ENCODE data around the gene DACT3. TPM values are rescaled to one million over a fixed set of nuclear protein-coding genes. Genes with fewer than 3 reads are reported as not detected.

The DACT3 gene
- polyA plus RNA-seq, 12 donors: 9.8 to 25.7 (median 16.3) TPM; not detected in 1

DNA sequence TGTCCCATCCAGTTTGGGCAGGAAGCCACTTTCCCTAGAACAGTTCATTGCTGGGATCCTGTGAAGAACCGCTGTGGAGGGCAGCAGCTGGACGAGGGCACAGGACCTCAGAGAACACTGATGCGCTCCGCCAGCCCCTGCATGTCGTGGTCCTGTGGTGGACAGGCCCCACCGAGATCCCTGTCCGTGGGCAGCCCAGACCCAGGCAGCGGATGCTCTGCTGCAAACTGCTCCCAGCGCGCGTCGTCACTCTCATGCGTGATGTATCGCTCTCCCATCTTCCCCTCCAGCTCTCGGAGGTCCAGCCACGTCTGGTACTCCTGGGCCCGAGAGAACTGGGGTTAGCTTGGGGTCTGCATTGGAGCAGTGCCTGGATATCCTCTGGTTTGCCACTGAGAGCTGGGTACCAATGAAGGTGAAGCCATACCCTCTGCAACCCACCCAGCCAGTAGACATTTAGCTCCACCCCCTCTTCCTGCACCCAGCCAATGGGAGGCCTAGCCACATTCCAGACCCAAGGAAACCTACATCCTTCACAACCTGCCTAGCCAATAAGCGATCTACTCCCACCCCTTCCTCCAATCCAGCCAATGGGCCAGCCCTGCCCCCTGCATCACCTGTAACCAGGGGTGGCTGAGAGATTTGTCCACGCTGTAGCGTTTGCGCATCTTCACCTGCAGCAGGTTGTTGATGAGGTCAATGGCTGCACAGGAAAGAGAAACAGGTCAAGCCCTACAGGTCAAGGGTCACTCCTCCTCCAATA, 13.6 kb upstream of the DACT3 start:
- DNase-seq: no peak

DNA sequence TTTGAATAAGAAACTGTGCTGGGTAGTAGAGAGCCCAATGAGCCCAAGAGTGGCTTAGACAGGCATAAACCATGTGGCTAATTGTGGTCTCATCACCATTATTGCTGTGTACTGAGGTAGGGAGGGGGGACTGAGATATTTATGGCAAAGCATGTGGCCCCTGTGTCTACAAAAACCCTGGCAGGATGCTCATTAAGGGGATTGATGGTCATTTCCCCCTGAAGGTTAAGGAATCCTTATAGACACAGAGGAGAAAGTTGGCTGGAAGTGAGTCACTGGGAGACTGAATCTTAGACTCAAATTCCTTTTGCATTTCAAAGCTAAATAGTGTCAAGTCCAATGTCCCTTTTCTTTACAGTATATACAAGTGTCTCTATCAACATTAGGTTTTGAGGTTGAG, 9.8 kb upstream of the DACT3 start:
- no peak for DNase-seq

DNA sequence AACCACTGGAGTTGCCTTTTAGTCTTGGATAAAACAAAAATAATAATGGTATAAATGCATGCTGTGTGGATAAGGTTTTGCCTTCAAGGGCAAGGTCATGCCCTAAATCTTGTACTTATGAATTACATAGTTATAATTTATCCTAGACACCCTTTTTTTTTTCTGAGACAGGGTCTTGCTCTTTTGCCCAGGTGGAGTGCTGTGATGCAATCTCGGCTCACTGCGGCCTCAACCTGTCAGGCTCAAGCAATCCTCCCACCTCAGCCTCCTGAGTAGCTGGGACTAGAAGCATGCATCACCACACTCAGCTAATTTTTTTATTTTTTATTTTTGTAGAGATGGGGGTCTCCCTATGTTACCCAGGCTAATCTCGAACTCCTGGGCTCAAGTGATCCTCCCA, 7.7 kb upstream of the DACT3 start:
- DNase-seq: no peak

DNA sequence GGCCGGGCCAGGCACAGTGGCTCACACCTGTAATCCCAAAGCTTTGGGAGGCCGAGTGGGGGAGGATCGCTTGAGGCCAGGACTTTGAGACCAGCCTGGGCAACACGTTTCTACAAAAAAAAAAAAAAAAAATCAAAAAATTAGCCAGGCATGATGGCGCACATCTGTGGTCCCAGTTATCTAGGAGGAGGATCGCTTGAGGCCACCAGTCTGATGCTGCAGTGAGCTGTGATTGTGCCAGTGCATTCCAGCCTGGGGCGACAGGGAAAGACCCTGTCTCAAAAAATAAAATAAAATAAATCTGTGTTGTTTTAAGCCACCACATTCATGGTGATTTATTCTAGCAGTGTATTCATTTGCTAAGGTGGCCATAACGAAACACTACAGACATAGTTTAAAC, 4.1 kb upstream of the DACT3 start:
- no peak for DNase-seq

DNA sequence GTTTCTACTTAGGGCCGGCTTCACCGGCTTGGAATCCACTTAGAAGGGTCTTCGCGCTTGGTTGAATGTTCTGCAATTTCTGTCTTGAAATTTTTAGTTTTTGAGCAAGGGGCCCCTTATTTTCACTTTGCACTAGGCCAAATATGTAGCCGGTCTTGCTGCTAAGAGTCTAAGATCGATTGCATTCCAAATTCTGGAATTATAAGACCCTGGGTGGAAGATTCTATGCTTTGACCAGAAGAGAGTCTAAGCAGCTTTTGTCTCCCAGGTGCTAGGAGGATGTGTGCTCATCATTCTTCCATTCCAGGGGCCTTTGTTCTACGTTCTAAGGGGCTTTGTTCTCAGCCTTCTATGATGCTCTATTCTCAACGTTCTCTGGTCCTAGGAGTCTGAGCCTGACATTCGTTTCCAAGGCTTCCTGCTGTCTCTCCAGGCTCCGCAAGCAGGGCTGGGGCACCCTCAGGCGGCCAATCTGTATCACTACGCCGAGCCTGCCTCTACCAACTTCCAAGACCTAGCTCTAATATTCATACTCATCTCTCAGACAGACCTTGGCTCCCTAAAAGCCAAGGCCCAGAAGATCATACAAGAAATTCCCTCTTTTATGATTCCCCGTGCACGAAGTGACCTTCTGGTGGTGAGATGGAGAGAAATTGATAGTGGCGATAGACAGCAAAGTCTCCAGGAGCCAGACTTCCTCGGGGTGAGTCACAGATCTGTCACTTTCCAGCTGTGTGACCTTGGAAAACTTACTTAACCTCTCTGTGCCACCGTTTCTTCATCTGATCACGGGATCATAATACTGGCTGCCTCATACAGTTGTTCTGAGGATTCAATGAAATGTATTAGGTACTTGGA, 982 bp upstream of the DACT3 start:
- DNase-seq: peak; percentile 87

DNA sequence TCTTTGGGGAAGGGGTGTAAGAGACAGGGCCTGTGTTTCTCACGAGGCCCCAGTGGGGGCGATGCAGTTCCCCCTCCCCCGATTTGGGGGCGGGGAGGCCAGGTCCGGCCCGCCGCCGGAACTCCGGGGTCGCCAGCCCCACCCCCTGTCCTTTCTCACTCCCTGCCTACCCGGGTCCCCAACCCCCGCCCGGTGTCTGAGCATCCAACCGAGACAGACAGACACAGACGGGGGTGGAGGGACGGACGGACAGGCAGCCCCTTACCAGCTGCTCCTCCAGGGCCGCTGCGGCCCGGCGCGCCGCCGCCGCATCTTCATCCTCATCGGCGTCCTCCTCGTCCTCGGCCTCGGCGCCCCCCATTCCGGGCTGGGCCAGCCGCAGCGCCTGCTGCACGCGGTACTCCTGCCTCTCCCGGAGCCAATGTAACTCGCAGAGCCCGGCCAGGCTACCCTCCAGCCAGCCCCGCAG, 397 bp downstream of the DACT3 start:
- peak; percentile 35 for DNase-seq

DNA sequence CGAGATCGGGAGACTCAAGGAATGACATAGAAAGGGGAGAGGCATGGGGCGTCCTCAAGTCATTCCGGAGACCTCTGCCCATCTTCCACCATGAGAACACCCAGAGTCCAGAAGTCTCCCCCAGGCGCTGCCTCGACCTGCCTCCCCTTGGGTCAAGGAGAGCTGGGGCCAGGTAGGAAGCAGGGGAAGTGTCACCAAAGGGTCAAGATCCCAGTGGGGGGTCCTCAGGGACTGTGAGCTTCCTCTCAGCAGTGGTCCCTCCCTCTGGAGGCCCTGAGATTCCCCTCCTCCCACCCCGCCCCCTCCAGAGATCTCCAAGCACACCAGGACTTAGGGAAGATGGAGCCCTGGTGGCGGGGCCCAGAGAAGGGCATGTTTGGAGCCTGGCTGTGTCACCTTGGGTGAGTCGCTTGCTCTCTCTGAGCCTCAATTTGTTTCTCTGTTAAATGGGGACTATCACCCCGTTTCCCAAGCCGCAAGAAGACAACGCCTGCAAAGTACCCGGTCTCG, 919 bp downstream of the DACT3 start:
- peak; percentile 44 for DNase-seq

DNA sequence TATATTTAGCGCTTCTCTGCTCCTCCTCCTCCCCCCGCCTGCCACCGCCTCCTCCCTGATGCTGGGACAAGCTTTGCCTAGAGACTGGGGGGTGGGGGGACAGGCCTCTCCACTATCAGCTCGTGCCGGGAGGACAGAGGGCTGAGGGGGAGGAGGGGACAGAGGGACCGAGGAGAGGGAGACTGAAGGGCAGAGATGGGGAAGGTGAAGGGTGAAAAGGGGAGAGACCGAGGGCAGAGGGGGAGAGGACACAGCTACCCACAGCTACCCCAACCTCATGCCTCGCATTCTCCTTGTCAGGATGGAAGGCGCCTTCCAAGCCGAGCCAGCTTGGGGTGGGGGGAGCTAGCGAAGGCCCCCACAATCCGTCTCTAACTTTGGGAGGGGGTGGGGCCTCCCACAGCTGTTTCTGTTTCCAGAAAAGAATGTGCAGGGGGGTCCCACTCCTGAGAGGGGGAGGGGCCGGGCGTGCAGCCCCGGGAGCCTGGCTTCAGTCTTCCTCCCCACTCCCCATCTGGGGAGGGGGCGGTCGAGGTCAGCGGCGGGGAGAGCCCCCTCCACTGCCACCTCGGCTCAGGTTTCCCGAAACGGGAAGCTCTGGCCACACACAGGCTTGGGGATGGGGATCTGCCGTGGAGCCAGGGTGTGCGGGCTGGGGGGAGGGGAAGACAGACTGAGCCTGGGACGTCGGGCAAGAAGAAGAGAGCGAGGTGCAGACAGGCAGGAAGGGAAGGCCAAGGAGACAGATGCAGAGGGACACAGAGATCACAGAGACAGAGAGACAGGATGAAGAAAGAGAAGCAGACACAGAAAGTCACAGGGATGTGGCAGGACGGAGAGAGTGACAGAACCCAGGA, 1.6 kb downstream of the DACT3 start:
- DNase-seq: peak; percentile 49

DNA sequence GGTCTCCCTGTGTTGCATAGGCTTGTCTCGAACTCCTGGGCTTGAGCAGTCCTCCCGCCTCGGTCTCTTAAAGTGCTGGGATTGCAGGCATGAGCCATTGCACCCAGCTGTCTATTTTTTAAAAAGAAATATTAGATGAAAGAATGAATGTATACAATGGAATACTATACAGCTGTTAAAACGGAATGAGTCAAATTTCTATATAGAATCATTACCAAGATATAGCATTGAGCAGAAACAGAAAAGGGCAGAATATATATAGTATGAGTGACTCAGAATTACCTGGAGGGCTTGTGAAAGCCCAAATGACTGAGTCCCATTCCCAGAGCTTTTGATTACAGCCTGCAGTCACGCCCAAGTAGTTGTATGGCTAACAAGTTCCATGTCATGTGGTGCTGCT, 4.4 kb downstream of the DACT3 start:
- DNase-seq: no peak

DNA sequence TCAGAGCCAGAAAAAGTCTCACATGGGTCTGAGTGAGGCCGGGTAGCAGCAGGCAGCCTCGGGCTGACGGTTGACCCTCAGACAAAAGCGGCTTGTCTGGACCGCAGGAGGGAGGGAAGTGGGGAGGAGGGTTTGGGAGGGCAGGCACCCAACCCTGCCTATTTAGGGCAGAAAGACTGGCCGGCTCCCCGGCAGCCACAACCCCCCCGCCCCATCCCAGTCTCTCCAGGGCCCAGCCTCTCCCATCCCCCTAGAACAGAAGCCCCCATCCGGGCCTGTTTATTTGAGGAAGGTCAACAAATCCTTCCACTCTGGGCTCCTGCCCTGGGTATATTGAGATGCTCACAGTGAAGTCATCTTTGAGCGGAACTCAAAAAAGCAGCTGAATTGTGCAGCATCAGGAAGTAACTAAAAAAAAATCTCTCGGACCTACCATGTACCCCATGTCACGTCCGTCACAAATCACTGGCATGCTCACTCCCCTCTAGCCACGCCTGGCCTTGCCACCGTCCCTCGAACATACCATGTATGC, 6.3 kb downstream of the DACT3 start:
- no peak for DNase-seq

DNA sequence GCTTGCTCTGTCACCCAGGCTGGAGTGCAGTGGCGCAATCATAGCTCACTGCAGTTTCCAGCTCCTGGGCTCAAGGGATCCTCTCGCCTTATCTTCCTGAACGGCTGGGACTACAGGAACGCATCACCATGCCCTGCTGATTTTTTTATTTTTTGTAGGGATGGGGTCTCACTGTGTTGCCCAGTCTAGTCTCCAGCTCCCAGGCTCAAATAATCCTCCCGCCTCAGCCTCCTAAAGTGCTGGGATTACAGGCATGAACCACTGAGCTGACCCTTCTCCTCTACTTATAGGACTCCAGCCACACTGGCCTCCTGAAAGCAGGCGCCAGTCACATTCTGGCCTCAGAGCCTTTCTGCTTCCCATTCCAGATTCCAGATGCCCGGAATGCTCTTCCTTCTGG, 10.5 kb downstream of the DACT3 start:
- DNase-seq: no peak

DNA sequence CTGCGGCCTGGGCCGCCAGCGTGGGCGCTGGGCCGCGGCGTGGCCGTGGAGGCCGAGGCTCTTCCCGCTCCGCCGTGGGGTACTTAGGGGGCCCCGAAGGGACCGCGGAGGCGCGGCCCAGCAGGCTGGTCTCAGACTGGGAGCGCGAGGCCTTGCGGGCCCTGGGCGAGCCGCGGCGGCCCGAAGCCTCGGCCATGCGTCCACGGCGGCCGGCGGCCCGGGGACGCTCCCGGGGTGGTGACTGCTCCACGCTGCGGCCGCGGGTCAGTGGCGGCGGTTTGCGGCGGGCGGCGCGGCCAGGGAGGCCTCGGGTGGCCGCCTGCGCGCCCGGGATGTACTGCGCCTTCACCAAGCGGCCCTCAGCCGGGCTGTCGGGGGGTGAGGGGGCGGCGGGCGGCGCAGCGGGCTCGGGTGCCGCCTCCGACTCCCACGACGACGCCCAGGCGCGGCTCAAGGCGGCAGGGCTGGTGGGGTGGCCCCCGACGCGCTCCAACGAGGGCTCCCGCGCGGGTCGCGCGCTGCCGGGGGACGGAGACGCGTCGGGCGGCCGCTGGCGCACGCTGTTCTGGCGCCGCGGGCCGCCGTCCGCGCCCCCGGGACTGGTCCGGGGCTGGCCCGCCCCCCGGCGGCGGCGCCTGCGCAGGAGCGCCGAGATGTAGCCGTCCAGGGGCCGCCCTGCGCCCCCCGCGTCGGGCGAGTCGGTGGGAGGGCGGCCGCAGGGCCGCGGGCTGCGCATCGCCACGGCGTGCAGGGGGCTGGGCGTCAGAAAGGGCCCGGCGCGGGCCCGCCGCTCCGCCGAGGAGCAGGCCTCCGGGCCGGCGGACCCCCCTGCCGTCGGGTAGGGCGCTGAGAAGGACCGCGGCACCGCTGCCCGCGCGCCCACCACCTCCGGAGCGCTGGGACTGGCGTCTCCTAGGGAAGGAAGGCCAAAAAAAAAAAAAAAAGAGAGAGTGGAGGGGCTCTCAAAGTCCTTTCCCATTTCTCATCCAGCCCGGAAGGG, 11.7 kb downstream of the DACT3 start:
- DNase-seq: no peak

DNA sequence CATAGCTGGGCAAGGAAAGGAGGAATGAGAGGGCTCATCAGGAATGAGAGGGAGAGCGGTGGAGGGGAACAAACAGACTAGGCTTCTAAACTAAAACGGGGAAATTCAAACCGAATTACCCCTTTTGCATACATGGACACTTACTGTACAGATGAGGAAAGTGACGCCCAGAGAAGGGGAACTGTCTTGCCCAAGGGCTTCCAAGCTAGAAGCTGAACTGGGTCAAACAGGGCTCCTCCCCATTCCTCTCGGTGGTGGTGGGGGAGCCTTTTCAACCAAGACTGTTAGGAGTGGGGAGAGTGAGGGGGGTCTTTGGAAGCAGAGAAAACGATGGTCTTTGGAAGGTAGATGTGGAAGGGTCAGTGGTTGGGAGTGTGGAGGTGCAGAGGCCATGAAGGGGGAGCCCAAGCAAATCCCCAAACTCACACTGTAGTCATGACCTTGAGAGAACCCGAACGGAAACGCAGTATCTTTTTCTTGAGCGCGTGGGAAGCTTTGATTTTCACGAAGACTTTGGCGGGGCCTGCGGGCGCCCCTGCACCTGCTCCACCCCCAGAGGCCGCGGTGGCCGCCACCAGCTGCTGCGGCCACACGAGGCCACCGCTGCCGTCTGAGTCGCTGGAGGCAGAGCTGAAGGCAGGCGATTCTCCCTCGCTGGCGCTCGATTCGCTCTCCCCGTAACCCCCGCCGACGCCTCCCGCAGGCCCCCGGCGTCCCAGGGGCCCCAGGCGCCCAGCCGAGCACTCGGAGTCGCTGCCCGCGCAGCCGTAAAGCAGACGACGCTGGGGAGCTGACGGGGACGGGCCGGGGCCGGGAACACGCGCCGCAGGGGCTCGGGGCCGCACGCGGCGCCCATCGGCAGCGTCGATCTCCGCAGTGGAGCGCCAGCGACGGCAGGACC, 12.7 kb downstream of the DACT3 start:
- DNase-seq: no peak

DNA sequence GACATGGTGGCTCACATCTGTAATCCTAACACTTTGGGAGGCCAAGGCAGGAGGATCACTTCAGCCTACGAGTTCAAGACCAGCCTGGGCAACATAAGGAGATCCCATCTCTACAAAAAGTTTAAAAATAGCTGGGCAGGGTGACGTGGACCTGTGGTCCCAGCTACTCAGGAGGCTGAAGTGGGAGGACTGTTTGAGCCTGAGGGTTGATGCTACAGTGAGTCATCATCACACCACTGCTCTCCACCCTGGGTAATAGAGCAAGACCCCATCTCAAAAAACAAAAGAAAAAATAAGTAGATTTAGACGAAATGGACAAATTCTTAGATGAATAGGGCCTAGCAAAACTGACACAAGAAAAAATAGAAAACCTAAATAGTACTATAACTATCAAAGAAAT, 14.6 kb downstream of the DACT3 start:
- no peak for DNase-seq

DNA sequence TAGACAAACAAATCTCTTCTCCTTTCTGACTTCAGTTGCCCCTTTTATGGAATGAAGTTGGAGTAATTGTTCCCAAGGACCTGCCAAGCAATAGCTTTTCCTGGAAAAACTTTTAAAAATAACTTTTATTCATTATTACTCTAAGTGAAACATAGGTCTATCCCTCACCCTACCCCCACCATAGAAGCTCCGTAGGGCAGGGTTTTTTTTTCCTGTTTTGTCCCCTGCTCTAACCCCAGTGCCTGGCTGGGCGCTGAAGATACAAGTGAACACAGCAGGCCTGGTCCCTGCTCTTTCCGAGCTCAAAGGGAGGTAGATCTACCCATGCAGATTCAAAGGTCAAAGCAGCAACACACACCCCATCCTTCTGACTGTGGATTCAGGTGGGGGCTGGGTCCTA, 16.3 kb downstream of the DACT3 start:
- no peak for DNase-seq

DNA sequence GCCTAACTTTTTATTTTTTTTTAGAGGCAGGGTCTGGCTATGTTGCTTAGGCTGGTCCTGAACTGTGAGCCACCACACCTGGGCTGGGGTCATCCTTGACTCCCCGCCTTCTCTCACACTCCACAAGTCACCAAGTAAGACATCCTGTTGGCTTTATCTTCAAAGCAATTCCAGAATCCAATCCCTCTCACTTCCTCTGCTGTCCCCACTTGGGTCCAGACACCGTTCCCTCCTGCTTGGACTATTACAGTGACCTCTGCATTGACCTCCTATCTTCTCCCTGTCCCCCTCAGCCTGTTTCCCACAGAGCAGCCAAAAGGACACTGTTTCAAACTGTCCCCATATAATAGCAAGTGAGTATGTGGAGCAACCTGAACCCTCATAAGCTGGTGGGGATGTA, 20.3 kb downstream of the DACT3 start:
- no peak for DNase-seq

DNA sequence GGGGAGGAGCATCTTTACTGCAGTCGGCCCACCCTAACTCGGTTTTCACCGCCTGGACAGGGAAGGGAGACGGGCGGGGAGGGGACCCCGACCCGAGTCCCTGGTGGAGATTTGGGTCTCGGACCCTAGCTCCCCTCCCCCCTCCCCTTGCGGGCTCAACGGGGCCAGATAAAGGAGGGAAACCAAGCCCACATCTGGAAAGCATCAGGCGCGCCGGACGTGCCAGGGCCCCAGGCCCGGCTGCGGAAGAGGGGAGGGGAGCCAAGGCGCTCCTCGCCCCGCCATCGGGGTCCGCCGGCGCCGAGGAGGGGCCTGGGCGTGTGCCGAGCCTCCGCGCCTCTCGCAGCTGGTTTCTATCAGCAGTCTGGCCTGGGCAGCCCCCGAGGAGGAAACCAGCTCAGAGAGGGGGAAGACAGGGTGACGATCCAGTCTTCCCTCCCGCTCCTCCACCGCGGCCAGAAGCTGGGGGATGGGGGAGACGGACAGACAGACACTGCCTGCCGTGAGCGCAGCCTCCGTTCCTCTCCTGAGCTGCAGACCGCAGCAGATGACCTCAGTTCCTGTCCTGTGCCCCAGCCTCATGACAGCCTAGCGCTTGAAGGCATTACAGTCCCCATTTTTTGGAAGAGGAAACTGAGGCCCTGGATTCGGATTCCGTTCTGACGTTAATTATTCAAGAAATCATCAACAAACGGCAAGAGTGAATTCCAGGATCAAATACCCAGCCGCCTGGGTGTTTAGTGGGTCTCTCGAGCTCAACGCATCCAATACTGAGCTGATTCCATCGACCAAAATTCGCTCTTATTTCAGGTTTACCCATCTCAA, 21.4 kb downstream of the DACT3 start:
- DNase-seq: peak; percentile 88

DNA sequence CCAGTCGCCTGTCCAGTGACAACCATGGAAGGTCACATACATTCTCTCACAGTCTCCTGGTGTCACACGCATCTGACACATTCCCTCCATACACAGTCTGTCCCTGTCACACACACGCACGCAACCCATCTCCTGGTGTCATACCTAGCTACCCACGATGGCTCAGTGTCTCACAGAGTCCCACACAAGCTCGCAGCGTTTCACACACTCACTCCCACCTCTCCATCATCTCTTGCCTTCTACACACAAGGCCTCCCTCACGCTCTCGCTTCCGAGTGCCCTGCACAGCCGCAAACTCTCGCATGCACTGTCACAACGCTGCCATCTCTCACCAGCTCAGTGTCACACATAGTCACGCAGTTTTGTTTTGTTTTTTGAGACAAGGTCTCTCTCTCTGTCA, 23.8 kb downstream of the DACT3 start:
- DNase-seq: no peak
